Left cardiac atrium (tissue), 4 donors: ENCODE results near the gene IFT57. TPM values are rescaled to one million over a fixed set of nuclear protein-coding genes. Genes with fewer than 3 reads are reported as not detected.

Source experiments
- ATAC-seq, 2 donors: fragments of 200-7000 bp; cut with Tn5 transposase; one replicate each; pipeline ENCODE4 v1.9.1; 2020; ENCODE audit warnings: mild to moderate bottlenecking in 2 of 2, moderate library complexity in 2 of 2
- DNase-seq: peaks from one replicate; pipeline ENCODE4 v3.0.0-alpha.2; 2020
- intact Hi-C, 2 donors: fragments of 100-400 bp; cut with DNase I; formaldehyde crosslinking; loops; one replicate each; pipeline versions ENCODE4 v1.14.1 to v1.15.1; 2022 to 2023
- total RNA-seq, 2 donors: library from RNA; stranded (reverse); fragmentation: NEBNext Ultra II Directional; extraction: Animal tissue kit (Norgen Biotek cat#: 25700); gene quantifications; one replicate each; pipeline ENCODE4 v1.2.1, GENCODE V29; 2021
- donor health status: DM: no; HTN: yes; CAD: no.
- donor health status: DM: no; HTN: yes; CAD: no; lungs with severe emphysema.
- donor health status: DM: yes; HTN: yes; CAD: no.
- donor health status: Dilated cardiomyopathy.

Gene IFT57
- total RNA-seq, 2 donors from 2014 or later = 20.9 to 30.3 TPM

DNA sequence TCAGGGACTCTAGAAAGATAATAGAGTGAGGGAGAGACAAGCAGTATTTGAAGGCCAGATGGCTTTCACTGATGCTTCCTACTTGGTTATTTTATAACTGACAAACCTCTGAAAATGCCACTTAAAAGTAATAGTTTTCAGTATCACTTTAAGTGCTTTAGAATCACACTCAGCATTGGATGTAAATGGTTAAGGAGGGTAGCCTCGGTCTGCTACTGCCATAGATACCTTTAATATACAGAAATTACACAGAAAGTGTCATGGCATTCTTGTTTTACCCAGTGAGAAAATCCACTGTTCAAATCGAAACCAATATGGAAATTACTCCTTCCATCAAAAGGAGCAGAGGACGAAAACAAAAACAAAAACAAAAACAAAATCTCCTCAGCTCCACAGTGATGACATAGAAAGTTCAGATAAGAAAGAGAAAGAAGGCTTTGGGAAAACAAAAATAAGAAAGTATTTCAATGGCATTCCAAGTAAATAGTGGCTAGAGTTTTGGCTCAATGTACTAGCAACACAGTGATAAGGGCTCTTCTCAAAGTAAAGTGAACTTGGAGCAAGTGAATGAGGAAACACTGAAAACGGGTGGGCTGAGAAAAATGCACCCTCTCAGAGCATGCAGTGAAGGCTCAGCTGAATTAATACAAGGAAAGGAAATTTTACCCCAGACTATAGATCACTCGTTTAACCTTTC, 88.2 kb downstream of the IFT57 start:
- DNase-seq (no peak), ATAC-seq (no peak)
- intact Hi-C loops = no loop called here

DNA sequence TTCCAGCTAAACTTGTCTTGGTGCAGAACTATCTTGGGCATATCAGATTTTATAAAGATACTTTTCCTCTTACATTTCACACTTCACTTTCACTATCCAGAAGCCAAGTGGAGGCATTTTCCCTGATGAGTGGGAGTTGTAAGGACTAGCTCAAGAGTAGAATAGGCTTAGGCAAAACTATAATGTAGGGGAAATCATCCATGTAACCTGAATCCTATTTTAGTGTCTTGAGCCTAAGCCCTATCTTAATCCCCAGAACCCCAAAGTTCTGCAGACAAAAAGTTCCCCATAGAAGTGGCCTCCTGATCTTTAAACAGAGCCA, 89.2 kb downstream of the IFT57 start:
- no peak for ATAC-seq
- intact Hi-C loops = no loop called here
- no peak for DNase-seq

DNA sequence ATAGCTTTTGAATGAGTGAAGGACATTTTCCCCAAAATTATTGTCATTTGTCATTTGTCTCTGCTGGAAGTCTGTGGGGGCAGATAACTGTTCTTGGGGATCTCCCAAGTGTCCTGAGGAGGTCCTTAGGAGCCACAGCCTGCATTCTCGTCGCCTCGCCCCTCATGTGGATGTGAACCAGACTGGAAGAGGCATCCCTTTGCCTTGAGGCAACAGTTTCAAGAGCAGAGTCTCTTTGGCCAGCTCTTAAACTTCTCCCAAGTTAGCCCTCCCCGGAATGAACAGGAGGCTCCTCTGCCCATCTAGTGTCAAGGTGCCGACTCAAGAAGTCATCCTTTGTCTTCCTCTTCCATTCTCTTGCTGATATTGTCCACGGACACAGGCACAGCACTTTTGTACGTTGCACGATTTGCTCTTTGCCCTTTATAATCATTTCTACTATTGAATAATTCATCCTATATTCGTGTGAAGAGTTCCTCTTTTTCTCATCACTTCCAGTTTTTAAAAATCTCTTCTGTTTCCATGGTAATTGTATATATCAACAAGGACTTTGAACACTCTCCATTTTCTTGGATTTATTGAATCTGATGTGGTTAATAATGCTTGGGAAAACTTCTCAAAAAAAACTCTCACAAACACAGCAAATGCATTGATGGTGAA, 90.6 kb downstream of the IFT57 start:
- intact Hi-C loops = no loop called here
- DNase-seq = no peak
- ATAC-seq = no peak

DNA sequence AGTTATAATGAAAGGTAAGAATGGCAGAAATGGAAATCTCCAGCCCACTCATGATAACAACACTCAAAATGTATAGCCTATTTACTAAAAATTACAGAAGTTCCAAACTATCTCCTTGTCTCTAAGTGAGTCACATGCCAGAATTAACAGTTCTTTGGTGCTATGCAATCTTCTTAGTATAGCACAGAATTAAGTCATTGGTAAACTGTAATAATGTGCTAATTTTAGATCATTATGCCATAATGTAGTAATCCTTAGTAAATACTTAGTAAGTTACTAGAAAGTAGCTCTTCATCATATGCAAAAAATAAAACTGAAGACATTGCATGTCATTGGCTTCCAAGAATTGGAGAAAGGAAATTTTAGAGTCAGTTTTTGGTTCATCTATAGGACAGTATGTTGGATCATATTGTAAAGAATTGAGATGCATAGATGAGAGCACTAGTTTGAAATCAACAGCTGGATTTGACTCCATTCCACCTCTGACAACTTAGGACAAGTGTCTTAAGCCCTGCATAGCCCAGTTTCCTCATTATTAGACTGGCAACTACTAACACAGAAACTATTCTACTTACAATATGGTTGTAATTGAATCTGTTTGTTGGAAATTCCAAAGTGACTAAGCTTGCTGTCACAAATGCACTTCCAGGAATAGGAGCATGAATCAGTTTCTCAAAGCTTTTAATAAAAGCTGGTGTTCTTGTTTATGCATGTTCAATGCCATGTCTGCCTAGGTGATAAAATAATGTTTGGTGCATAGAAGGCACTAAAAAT, 91.3 kb downstream of the IFT57 start:
- ATAC-seq = peak in 1 of 2 donors; percentile 59
- intact Hi-C loops = no loop called here
- no peak for DNase-seq

DNA sequence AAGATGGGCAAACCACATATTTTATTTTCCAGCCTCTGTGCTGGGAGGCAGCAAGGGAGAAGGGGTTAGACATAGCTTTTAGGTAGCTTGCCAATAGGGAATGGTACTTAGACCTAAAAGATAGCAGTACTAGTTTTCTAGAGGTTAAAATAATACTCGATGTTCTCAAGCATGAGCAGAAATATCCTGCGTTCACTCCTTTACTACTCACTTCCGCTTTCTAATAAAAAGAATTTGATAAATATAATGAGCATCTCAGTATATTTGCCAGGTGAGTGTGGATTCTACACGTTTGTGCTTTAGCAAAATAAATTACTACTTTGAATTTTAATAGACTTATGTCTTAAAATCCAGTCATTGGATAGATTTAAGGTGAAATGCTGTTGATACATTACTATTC, 92.0 kb downstream of the IFT57 start:
- intact Hi-C loops = no loop called here
- DNase-seq (no peak), ATAC-seq (no peak)

DNA sequence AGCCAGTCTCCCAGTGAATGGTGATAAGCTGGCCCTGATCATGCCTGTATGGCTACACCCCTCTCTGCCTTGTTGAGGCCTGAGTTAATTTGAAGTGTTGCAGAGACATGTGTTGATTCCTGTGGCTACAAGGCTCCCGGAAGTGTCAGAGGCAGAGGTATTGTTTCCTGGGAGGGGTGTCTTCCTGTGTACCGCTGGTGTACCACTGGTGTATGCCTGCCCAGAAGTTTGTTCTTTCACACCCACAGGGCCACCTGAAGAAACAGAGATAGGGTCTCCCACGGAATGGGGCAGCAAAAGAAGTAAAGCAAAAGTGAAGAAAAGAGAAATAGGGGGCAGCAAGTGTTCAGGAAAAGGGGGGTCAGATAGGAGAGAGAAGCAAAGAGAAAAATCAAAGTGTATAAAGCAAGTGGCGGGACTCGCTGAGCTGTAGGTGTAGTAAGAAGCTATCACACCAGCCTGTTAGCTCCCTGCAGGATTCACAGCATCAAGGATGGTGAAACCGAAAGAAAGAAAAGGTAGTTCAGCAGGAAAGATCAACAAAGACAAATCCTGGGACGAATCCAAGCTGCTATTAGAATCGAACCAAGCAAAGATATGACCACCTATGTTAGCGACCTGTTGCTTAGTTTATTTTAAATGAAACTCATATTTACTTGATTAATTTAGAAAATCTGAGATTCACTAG, 94.8 kb downstream of the IFT57 start:
- DNase-seq (no peak), ATAC-seq (peak; percentile 10 to 38)
- intact Hi-C loops = no loop called here

DNA sequence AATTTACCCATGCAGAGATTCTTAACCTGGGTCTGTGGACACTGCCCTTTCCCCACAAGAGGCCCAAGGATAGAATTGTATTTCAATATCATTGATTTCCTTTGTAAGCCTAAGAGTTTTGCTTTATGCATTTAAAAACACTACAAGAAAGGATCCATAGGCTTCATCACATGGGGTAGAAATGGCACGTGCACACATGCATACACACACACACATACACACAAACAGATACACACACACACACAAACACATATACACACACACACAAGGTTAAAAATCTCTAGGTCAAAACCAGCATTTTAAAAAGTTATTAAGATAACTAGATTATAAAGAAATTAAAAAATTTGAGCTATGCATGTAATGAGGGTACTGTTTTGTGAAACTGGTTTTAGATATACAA, 95.9 kb downstream of the IFT57 start:
- DNase-seq = no peak
- no peak for ATAC-seq
- intact Hi-C loops = no loop called here

DNA sequence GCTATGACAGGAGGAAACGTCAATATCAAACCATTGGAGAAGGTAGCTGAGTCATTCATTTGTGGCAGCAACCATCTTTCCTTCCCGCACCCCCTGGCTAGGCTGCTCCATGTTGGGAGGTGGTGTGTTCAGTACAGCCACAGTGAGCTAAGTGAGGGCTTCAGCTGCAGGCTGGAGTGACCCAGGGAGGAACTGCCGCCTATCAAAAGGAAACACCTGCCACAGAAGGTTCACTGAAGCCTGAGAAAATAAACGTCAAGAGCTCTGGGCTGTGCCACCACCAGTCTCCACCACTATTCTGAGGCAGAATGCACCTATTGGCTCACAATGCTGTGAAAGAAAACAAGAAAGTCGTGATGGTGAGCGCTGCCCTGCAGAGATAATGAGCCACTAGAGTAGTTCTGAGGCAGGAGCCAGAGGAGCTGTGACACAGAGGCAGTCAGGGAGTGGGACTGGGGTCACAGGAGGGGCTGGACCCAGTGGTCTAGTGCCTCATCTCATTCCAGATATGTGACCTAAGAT, 96.6 kb downstream of the IFT57 start:
- DNase-seq (peak; percentile 22), ATAC-seq (peak; percentile 64 to 67)
- intact Hi-C loops = no loop called here

DNA sequence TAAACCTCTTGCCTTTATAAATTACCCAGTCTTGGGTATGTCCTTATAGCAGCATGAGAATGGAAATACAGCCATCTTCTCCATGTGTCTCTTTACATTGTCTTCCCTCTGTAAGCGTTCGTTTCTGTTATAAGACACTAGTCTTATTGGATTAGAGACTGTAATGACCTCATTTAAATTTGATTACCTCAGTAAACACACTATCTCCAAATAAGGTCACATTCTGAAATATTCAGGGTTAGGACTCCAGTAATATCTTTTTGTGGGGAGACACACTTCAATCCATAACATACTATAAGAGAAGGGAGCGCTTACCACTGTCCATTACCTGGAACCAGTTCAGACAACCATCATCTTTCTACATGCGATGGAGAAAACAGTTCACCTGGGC, 97.1 kb downstream of the IFT57 start:
- no peak for ATAC-seq
- intact Hi-C loops = no loop called here
- DNase-seq = no peak

DNA sequence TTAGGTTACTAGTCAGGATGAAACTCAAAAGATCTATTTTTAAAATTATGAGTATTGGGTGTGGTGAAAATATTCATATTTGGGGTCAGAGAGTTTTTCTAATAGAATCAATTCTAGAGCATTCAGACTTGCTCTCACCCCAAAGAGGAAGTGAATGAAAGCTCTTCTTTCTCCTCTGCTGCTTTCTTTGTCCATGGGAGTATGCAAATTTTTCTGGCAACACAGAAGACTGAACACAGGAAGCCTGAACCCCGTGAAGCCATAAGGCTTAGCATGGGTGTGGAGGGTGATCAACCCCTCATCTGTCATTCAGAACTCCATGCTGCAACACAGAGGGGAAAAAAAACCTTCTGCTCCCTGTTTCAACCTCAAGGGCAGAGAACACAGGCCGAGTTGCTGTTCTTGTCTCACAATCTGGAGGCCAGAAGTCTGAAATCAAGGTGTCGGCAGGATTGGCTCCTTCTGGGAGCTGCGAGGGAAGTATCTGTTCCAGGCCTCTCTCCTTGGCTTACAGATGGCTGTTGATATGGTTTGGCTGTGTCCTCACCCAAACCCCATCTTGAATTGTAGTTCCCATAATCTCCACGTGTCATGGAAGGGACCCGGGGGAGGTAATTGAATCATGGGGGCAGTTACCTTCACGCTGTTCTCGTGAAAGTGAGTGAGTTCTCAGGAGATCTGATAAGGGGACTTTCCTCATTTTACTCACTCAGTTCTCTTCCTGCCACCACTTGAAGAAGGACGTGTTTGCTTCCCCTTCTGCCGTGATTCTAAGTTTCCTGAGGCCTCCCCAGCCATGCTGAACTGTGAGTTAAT, 97.7 kb downstream of the IFT57 start:
- intact Hi-C loops = no loop called here
- ATAC-seq = peak; percentile 42 to 55

DNA sequence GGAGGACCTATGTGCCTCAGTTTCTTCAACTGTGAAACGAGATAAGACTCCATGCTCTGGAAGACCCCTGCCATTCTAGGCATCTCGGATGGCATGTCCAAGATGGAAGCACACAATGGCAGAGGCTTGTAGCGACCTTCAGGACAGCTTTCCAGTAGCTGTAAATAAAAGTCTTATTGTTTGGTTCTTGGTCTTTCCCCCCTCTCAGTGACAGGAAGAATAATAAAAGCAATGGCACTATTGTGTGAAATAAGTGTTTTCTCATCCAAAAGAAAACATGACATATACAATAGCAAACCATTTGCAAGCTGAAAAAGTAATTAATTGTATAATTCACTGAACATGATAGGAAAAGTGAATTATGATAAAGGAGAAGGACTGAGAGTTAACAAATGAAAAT, 98.9 kb downstream of the IFT57 start:
- intact Hi-C loops = no loop called here
- no peak for ATAC-seq
- DNase-seq = no peak

More for the DNA sequence above, 97.7 kb downstream of the IFT57 start:
- no peak for DNase-seq

DNA sequence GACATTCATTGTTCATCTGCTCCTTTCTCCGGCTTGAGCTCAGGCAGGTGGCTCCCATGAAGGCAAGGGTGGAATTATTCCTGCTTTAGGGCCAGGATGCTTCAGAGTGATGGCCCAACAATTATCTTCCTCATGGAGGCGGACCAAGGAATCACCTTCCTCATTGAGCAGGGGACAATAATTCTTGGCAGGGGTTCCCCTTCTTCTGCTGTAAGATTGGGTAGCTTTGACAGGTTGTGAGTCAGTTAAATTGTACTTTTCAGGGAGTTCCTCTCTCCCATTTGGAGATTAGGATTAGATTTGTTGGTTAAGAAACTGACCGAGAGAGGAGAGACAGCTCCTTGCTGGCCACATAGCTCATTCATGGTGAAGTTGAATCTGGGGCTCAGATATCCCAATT, 99.9 kb downstream of the IFT57 start:
- intact Hi-C loops = no loop called here
- ATAC-seq (no peak), DNase-seq (no peak)

DNA sequence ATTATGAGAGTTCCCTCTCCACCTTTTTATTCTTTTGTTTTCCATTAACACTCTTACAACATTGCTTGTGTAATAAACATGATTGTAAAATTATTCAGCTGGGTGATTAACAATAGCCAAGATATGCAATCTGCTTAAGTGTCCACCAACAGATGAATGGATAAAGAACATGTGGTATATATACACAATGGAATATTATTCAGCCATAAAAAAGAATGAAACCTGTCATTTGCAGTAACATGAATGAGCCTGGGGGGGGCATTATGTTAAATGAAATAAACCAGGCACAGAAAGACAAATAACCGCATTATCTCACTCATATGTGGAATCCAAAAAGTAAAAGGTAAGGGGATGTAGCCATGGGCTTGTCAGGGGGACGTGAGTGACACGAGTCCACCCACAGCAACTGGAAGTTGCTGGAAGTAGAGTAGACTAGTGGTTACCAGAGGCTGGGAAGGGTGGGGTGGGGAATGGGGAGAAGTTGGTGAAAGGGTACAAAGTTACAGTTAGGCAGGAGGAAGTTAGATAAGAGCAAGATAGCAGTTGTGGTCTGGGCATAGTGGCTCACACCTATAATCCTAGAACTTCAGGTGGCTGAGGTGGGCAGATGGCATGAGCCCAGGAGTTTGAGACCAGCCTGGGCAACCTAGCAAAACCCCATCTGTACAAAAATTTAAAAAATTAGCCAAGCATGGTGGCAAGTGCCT, 102.7 kb downstream of the IFT57 start:
- DNase-seq = no peak
- intact Hi-C loops = no loop called here

DNA sequence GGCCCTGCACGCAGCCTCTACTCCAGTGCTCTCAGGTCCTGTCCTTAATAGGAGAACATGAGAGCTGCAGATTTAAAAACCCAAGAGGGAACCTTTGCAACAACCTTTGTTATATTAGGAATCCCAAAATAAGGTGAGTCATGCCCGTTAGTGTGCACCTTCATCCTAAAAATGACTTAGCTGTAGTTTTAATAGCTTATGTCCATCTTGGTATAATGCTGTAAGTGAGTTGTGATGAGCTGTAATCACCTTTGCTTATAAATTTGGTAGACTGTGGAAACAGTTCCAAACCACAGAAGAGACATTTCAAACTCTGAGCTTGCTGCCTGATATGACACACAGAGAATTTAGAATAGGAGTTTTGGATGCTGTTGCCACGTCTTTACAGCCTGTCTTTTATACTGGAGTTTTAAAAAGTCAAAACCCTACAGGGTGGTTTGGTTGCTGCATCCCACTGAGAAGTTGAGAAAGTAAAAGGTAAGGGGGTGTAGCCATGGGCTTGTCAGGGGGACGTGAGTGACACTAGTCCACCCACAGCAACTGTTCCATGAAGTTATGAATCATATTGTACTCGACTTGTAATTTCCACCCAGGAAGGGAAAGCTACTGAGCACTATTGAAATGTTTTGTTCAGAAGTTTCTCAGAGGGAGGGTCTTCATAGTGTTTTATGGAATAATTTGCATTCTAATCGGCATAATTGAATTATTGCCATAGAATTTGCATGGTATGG, 104.0 kb downstream of the IFT57 start:
- ATAC-seq = no peak
- no peak for DNase-seq
- intact Hi-C loops = no loop called here

More for the DNA sequence above, 102.7 kb downstream of the IFT57 start:
- ATAC-seq = no peak

DNA sequence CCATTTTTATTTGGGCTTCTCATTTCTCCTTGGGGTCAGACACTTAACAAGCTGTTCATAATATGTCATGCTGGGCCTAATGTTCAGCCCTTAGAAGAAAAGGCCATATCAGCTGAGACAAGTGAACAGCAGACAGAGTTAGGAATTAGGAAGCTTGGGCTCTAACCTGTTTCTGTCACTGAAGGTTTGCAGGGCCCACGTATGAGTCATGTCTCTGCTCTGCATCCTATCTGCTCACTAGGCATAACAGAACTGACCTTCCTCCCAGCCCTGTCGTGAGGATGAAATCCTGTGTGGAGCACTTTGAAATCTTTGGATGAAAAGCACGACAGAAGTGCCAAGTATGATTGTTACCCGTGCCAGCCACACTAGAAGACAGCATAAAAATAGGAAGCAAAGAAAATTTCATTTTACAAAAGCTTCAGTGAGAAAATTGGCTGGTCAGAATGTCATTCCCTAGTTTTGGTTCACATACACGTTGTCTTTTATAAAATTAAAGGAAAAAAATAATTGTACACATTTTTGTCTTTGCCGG, 104.9 kb downstream of the IFT57 start:
- ATAC-seq = peak in 1 of 2 donors; percentile 76
- intact Hi-C loops = no loop called here
- no peak for DNase-seq

DNA sequence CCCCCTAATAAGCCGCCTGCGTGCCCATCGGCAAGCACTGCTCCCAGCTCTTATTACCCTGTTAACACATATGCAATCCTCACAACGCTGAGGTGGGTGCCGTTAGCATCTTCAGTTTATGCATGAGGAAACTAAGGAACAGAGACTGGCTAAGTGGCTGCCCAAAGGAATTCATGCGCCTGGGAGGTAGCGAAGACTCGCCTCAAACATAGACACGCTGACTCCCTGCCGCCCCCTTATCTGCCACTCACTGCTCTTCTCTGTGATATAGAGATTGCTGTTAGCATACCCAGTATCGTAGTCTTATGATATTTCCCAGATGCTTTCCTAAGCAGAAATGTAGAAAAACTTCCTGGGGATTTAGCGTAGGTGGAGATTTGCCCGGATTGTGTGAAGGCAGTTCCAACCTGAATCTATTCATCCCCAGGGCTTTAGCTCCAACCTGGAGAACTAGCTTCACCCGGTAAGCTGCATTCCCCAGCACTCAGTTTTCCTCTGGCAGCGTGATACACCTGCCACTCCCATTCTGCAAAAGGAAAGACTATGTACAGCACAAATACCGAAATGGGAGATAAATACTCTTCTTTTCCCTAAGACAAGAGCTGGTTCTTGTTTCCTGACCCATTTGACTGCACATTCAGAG, 107.7 kb downstream of the IFT57 start:
- intact Hi-C loops = no loop called here
- ATAC-seq = no peak

DNA sequence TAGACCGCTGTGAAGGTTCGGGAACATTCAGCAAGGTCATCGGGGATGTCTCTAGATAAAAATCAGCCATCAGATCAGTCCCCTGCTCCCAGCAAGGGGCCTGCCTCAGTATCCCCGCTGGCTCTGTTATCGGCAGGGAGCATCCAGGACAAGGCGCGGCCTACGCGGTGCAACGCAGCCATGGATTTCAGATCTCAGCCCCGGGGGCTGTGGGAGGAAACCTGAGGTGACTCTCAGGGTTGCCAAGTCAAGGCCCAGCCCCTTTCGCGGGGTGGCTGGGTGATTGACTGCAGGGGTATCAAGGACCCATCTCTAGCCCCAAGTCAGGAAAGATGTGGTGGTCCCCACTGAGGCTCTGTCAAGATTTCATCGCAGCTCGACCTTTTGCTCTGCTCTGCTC, 108.2 kb downstream of the IFT57 start:
- ATAC-seq = no peak
- intact Hi-C loops = no loop called here
- no peak for DNase-seq

More for the DNA sequence above, 107.7 kb downstream of the IFT57 start:
- DNase-seq = no peak
